Measurements from ENCODE around the gene FRMD6.
"Not testable (repeated sequence)": the region's sequence is repeated elsewhere in the genome, so short reads cannot be mapped to it uniquely, and the experiment has no call there.

Gene FRMD6

GRCh38 chr14:51727526-51727925, 75.8 kb downstream of the FRMD6 start:
- peaks cover 40% of the 10 kb centered on the region for H3K36me3 ChIP-seq (ENCODE audit: insufficient read depth, low read length)
- no peaks in the 10 kb centered on the region for H3K4me1 ChIP-seq (ENCODE audit: insufficient read depth, low read length)
- H3K27me3 ChIP-seq (ENCODE audit: control insufficient read depth in 1 of 2, insufficient read depth in 2 of 2, low read length in 2 of 2) = no peaks in the 10 kb centered on the region
- H3K9me3 ChIP-seq (ENCODE audit: low read length) = no peaks in the 10 kb centered on the region
- no peak overlapping the region for H3K27ac ChIP-seq (ENCODE audit: low read depth, low read length)
- H3K9ac ChIP-seq (ENCODE audit: low read length) = no peak overlapping the region
- no peak overlapping the region for H3K4me3 ChIP-seq (ENCODE audit: low read depth in 1 of 2, low read length in 2 of 2)

DNA sequence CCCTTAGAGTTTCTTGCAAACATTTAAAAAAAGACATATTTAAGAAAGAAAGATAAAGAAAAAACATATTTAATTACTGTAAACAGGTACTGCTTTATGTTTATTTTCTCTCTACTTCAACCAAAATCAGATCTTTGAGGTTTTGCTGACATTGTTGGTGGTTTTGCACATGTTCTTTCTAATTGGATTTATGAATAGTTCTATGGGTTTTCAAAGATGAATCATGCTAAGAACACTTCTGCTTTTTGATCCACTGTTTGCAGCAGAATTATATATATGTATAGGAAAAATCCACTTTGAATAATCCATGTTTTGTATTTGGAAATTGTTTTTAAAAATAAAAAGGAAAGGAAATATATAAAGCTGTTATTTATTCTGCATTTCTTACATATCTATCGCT, 78.4 kb downstream of the FRMD6 start:
- no peak overlapping the region for H3K9ac ChIP-seq (ENCODE audit: low read length)
- no peak overlapping the region for H3K4me3 ChIP-seq (ENCODE audit: low read depth in 1 of 2, low read length in 2 of 2)
- no peaks in the 10 kb centered on the region for H3K27me3 ChIP-seq (ENCODE audit: control insufficient read depth in 1 of 2, insufficient read depth in 2 of 2, low read length in 2 of 2)
- H3K36me3 ChIP-seq (ENCODE audit: insufficient read depth, low read length) = peaks cover 32% of the 10 kb centered on the region
- H3K27ac ChIP-seq (ENCODE audit: low read depth, low read length) = no peak overlapping the region
- H3K4me1 ChIP-seq (ENCODE audit: insufficient read depth, low read length) = peaks cover 4% of the 10 kb centered on the region
- no peaks in the 10 kb centered on the region for H3K9me3 ChIP-seq (ENCODE audit: low read length)

GRCh38 chr14:51730684-51731083, 79.0 kb downstream of the FRMD6 start:
- no peak overlapping the region for H3K4me3 ChIP-seq (ENCODE audit: low read depth in 1 of 2, low read length in 2 of 2)
- H3K27ac ChIP-seq (ENCODE audit: low read depth, low read length) = no peak overlapping the region

DNA sequence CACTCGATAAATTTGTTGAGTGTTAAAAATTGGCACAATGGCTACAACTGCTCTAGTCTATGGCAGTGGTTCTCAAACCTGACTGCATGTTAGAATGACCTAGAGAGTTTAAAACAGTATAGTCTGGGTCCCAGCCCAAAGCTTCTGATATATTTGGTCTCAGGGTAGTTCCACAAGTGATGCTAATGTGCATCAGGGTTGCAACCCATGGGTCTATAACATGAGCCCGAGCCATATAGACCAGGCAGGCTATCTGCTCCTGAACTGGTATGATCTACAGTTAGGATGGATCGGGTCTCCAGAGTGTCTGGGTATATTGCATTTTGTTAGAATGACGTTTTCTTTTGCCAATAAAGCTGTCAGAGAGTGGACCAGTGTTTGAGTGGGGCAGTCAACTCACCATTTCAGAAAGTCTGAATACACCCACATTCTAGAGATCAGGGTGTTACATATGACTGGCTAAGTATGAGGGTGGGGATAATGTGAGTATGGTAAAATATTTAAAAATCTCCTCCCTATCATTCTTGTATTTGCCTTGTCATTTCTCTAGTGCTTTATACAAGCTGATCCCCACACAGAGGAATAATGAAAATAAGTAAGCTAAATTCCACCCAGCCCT, 80.9 kb downstream of the FRMD6 start:
- H3K4me3 ChIP-seq (ENCODE audit: low read depth in 1 of 2, low read length in 2 of 2) = no peak overlapping the region
- no peak overlapping the region for H3K9ac ChIP-seq (ENCODE audit: low read length)
- no peak overlapping the region for H3K27ac ChIP-seq (ENCODE audit: low read depth, low read length)
- H3K36me3 ChIP-seq (ENCODE audit: insufficient read depth, low read length) = peaks cover 10% of the 10 kb centered on the region
- peaks cover 4% of the 10 kb centered on the region for H3K4me1 ChIP-seq (ENCODE audit: insufficient read depth, low read length)
- H3K27me3 ChIP-seq (ENCODE audit: control insufficient read depth in 1 of 2, insufficient read depth in 2 of 2, low read length in 2 of 2) = no peaks in the 10 kb centered on the region
- H3K9me3 ChIP-seq (ENCODE audit: low read length) = no peaks in the 10 kb centered on the region

More at GRCh38 chr14:51730684-51731083, 79.0 kb downstream of the FRMD6 start:
- Histone ChIP-seq H3K27me3 (ENCODE audit: control insufficient read depth in 1 of 2, insufficient read depth in 2 of 2, low read length in 2 of 2) (no peaks in the 10 kb centered on the region), H3K36me3 (ENCODE audit: insufficient read depth, low read length) (peaks cover 26% of the 10 kb centered on the region), H3K9me3 (ENCODE audit: low read length) (no peaks in the 10 kb centered on the region), H3K9ac (ENCODE audit: low read length) (no peak overlapping the region), H3K4me1 (ENCODE audit: insufficient read depth, low read length) (peaks cover 4% of the 10 kb centered on the region)

GRCh38 chr14:51733147-51733546, 81.4 kb downstream of the FRMD6 start:
- Histone ChIP-seq H3K9me3 (ENCODE audit: low read length) (no peaks in the 10 kb centered on the region), H3K4me1 (ENCODE audit: insufficient read depth, low read length) (peaks cover 4% of the 10 kb centered on the region), H3K9ac (ENCODE audit: low read length) (no peak overlapping the region), H3K27me3 (ENCODE audit: control insufficient read depth in 1 of 2, insufficient read depth in 2 of 2, low read length in 2 of 2) (no peaks in the 10 kb centered on the region), H3K27ac (ENCODE audit: low read depth, low read length) (no peak overlapping the region), H3K4me3 (ENCODE audit: low read depth in 1 of 2, low read length in 2 of 2) (no peak overlapping the region), H3K36me3 (ENCODE audit: insufficient read depth, low read length) (peaks cover 4% of the 10 kb centered on the region)

GRCh38 chr14:51735851-51736250, 84.1 kb downstream of the FRMD6 start:
- no peak overlapping the region for H3K9ac ChIP-seq (ENCODE audit: low read length)
- H3K27ac ChIP-seq (ENCODE audit: low read depth, low read length) = no peak overlapping the region
- H3K4me1 ChIP-seq (ENCODE audit: insufficient read depth, low read length) = peaks cover 4% of the 10 kb centered on the region
- H3K4me3 ChIP-seq (ENCODE audit: low read depth in 1 of 2, low read length in 2 of 2) = no peak overlapping the region
- no peaks in the 10 kb centered on the region for H3K27me3 ChIP-seq (ENCODE audit: control insufficient read depth in 1 of 2, insufficient read depth in 2 of 2, low read length in 2 of 2)
- H3K36me3 ChIP-seq (ENCODE audit: insufficient read depth, low read length) = no peaks in the 10 kb centered on the region
- H3K9me3 ChIP-seq (ENCODE audit: low read length) = no peaks in the 10 kb centered on the region

- Histone ChIP-seq H3K27me3 (ENCODE audit: control insufficient read depth in 1 of 2, insufficient read depth in 2 of 2, low read length in 2 of 2) (no peaks in the 10 kb centered on the region), H3K36me3 (ENCODE audit: insufficient read depth, low read length) (no peaks in the 10 kb centered on the region)
Measured at GRCh38 chr14:51738754-51739153, 87.0 kb downstream of the FRMD6 start.

GRCh38 chr14:51743588-51744000, 91.9 kb downstream of the FRMD6 start:
- no peaks in the 10 kb centered on the region for H3K4me1 ChIP-seq (ENCODE audit: insufficient read depth, low read length)
- H3K9ac ChIP-seq (ENCODE audit: low read length) = no peak overlapping the region
- no peak overlapping the region for H3K4me3 ChIP-seq (ENCODE audit: low read depth in 1 of 2, low read length in 2 of 2)
- no peak overlapping the region for H3K27ac ChIP-seq (ENCODE audit: low read depth, low read length)
- no peaks in the 10 kb centered on the region for H3K9me3 ChIP-seq (ENCODE audit: low read length)
- no peaks in the 10 kb centered on the region for H3K36me3 ChIP-seq (ENCODE audit: insufficient read depth, low read length)
- no peaks in the 10 kb centered on the region for H3K27me3 ChIP-seq (ENCODE audit: control insufficient read depth in 1 of 2, insufficient read depth in 2 of 2, low read length in 2 of 2)

More at GRCh38 chr14:51738754-51739153, 87.0 kb downstream of the FRMD6 start:
- no peak overlapping the region for H3K27ac ChIP-seq (ENCODE audit: low read depth, low read length)
- no peak overlapping the region for H3K9ac ChIP-seq (ENCODE audit: low read length)
- H3K4me1 ChIP-seq (ENCODE audit: insufficient read depth, low read length) = no peaks in the 10 kb centered on the region
- H3K9me3 ChIP-seq (ENCODE audit: low read length) = no peaks in the 10 kb centered on the region
- H3K4me3 ChIP-seq (ENCODE audit: low read depth in 1 of 2, low read length in 2 of 2) = no peak overlapping the region

GRCh38 chr14:51744372-51745130, 92.8 kb downstream of the FRMD6 start:
- no peak overlapping the region for H3K4me3 ChIP-seq (ENCODE audit: low read depth in 1 of 2, low read length in 2 of 2)
- H3K4me1 ChIP-seq (ENCODE audit: insufficient read depth, low read length) = no peaks in the 10 kb centered on the region
- H3K9ac ChIP-seq (ENCODE audit: low read length) = no peak overlapping the region
- no peaks in the 10 kb centered on the region for H3K27me3 ChIP-seq (ENCODE audit: control insufficient read depth in 1 of 2, insufficient read depth in 2 of 2, low read length in 2 of 2)
- H3K36me3 ChIP-seq (ENCODE audit: insufficient read depth, low read length) = no peaks in the 10 kb centered on the region
- H3K27ac ChIP-seq (ENCODE audit: low read depth, low read length) = no peak overlapping the region
- H3K9me3 ChIP-seq (ENCODE audit: low read length) = no peaks in the 10 kb centered on the region

- H3K9me3 ChIP-seq (ENCODE audit: low read length); H3K27ac ChIP-seq (ENCODE audit: low read depth, low read length); H3K4me1 ChIP-seq (ENCODE audit: insufficient read depth, low read length); H3K36me3 ChIP-seq (ENCODE audit: insufficient read depth, low read length); H3K4me3 ChIP-seq (ENCODE audit: low read depth in 1 of 2, low read length in 2 of 2); H3K9ac ChIP-seq (ENCODE audit: low read length); H3K27me3 ChIP-seq (ENCODE audit: control insufficient read depth in 1 of 2, insufficient read depth in 2 of 2, low read length in 2 of 2): not testable (repeated sequence)
Measured at GRCh38 chr14:51746823-51747222, 95.1 kb downstream of the FRMD6 start.

GRCh38 chr14:51750542-51750941, 98.8 kb downstream of the FRMD6 start:
- Histone ChIP-seq H3K27me3 (ENCODE audit: control insufficient read depth in 1 of 2, insufficient read depth in 2 of 2, low read length in 2 of 2) (no peaks in the 10 kb centered on the region), H3K4me3 (ENCODE audit: low read depth in 1 of 2, low read length in 2 of 2) (no peak overlapping the region), H3K36me3 (ENCODE audit: insufficient read depth, low read length) (no peaks in the 10 kb centered on the region), H3K9me3 (ENCODE audit: low read length) (no peaks in the 10 kb centered on the region), H3K4me1 (ENCODE audit: insufficient read depth, low read length) (no peaks in the 10 kb centered on the region), H3K9ac (ENCODE audit: low read length) (no peak overlapping the region), H3K27ac (ENCODE audit: low read depth, low read length) (no peak overlapping the region)

Data from muscle layer of colon (tissue), 2 donors.